Stimulated activated CD4-positive, alpha-beta T cell treated with anti-CD3 and anti-CD28 coated beads, Interleukin-1b, Interleukin-23, amount 100 ng/mL, for 4 hours (primary cell): Measurements from ENCODE around the gene PTPRG.

Source experiments
- DNase-seq, 2 donors: peaks; one replicate each; pipeline ENCODE4 v3.0.0-alpha.2; 2020; ENCODE audit warnings: low read depth in 2 of 2

The PTPRG gene

DNA sequence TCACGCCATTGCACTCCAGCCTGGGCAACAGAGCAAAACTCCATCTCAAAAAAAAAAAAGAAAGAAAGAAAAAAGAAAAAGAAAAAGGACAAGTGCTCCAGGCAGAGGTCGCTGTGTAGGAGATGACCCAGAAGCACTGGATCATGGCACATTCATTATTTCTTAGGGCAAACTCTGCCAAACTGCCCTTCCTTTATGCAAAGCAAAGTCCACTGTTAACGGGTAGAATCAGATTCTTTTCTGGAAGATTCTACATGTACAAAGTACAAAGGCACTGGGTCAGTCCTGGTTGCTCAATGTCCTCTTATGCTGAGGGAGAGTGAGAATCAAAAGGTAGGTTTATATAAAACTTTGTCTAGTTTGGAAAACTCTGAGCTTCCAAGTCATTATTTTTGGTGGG is 667.1 kb downstream of the PTPRG start:
- no peak for DNase-seq

DNA sequence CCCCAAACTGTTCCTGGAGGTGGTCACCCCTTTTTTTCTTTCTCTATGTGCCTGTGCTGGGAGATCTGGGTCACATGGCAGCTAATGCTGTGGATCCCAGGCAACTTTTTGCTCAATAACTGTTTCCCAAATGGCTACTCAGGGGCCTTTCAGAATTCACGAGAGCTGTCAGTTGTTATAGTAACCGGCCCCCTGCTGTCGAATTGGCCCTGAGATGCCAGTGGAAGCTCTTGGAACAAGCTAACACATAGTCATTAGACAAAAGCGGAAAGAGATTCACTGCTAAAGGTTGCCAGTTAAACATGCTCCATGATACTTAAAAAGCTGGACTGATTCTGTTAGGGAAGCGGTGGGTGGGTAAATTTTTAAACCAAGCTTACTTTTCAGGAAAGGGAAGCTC is 667.8 kb downstream of the PTPRG start:
- no peak for DNase-seq

DNA sequence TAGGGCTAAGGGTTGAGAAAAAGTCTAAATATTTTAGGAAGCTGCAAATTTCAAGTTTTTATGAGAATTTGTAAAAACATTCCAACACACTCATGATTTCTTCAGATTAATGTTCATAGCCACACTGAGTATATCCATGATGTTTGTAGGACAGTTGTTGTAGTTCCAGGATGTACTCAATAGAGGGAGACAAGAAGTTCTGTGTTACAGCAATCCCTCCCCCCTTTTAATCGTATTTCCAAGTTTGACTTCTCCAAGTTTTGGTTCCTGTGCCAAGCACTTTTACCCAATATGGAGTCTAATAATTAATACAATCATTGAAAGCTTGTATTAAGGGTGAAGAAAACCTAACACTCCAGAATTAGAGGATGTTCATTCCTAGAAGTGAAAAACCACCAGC is 668.5 kb downstream of the PTPRG start:
- DNase-seq: no peak

DNA sequence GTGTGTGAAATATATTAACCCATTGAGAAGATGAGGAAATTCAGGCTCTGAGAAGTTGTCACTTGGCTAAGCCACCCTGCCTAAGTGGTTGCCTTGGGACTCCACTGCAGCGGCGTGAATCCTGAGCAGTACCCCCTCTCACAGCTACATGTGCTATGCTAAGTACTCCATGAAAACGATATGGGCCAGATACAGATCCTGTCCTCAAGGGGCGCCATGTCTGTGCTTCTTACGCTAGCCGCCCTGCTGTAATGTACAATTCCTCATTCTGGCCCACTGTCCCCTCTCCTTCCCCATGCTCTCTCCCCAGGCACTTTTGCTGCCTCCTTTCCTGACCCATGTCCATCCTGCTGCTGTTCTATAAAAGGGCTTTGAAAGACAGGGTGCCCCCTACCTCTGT is 671.7 kb downstream of the PTPRG start:
- DNase-seq: no peak

DNA sequence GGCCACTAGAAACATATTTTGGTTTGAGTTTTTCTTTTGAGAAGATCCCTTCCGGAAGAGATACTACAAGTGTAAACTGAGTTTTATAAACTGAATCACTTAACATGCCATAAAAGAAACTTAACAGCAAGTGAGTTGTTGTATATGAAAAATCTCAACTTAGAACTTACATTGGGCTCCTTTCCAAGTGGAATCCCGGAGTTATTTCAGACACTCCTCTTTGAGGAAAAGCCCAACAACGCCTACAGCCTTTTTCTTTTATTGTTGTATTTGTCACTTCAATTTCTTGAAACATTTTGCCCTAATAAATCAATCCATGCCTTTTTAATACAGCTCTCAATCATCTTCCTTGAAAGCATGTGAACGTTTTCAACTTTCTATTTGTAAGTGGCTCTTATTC is 674.6 kb downstream of the PTPRG start:
- no peak for DNase-seq

DNA sequence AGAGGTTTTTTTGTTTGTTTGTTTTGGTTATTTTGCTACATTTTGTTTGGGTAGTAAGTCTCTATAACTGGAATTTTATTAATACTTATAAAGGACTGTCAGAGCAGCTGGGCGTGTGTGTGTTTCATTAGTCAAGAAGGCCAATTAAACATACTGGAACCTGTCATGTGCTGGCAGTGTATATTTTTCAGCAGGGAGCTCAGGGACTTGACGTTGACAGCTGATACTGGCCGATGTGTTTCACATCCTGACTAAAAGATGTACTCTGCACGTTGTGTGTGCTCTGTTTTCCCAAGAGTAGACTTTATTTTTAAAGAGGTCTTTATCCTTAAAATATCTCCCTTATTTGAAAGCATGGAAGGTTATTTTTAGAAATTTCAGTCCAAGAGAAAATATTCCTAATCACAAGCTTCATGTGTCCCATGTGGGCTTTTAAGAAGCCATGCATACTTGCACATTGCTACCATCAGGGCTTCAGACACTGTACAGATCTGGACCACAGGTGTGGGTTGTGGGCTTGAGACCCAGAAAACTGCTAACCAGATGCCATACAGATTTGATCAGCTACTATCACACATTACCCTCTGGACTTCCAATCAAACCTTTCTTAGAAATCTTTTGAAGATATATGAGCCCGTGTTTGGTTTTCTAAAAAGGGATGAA is 676.0 kb downstream of the PTPRG start:
- no peak for DNase-seq

DNA sequence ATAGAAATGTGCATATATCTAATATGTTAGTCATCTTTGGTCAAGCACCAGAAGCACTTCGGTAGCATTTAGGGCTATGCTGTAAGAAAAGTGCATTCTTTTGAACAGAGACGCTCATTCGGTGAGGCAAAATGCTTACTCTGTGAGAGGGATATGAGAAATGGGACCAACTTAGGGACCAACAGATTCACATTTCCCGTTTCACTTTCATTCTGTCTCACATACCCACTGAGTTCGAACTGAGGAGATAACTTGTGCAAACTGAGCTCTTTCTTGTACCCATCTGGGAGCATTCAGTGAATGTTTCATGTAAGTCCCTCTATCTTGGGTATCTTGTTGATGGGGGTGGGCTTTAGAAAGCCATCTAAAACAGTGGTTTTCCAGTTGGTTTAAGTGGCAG is 676.6 kb downstream of the PTPRG start:
- DNase-seq: no peak

DNA sequence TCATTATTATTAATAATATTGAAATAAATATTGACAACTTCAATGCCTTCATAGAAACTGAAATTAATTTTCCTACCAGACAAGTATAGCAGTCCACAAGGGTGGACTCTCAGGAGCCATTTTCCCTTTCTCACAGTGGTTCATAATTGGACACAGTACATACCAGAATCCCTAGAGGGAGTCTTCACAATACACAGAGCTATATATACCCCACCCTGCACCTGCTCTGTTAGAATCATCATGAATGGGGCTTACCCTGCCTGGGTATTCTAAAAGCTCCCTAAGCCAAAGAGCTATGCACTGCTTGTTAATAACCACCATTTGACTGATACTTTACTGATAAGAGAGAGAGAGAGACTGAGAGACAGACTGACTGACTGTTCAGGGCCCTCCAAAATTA is 677.1 kb downstream of the PTPRG start:
- DNase-seq: no peak

DNA sequence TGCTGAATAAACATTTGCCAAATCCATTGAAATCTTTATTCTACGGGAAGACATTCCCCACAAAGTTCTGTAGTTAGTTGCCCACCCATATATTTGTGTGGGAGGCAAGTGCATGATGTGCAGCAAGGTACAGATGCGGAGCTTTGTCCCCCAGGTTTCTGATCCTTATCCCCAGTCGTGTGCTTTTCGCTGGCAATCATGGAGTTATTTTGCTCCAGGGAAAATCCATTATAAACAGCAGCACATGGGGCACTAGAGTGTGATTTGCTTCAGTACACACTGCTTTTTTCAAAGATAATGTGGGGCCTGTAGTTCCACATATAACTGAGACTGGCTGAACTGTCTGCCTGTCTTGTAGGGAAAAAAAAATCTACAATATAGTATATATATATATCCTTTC is 679.9 kb downstream of the PTPRG start:
- DNase-seq: no peak

DNA sequence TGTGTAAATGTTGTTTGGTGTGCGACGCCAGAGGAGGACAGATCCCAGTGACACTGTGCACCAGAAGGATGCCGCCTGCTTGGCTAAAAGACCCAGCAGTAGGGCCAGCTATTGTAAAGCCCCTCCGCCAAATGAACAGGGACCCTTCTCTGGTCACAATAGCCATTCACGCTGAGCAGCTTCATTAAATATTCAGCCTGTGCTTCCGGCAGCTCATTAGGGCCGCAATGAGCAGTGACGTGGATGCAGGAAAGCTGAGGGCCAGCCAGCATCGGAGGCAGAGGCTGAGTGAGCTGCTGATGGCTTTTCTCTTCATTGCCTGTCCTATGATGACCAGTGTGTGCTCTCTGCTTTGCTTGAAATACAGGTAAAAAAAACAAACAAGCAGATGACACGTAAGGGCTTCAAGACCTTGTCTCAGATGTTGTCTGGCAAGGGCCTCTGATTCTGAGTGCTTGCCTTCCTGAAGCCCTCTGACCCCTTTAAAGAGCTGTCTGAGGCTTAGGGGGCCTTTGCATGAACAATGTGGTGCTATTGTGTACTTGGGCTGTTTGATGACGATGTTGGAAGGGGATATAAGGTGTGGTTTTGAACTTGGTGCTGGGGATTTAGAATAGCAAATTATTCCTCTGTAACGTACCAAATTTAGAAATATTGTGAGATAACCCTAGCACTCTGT is 681.6 kb downstream of the PTPRG start:
- DNase-seq: no peak

DNA sequence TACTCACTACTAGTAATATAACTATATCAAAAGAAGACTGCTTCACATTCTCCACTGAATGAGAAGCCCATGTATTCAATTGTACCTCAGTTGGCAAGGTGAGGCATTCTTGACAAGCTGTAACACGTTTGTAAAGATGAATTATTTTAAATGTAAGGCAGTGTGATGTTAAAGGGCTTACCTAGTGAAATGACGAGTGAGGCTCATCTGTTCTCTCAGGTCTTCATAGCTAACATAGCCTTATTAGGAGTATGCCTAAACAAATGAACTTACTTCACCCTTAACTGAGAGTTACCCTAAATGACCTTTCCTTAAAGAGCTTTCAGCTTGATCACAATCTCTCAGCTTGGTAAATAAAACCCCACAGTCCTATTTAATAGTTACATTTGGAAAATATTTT is 684.7 kb downstream of the PTPRG start:
- DNase-seq: no peak

DNA sequence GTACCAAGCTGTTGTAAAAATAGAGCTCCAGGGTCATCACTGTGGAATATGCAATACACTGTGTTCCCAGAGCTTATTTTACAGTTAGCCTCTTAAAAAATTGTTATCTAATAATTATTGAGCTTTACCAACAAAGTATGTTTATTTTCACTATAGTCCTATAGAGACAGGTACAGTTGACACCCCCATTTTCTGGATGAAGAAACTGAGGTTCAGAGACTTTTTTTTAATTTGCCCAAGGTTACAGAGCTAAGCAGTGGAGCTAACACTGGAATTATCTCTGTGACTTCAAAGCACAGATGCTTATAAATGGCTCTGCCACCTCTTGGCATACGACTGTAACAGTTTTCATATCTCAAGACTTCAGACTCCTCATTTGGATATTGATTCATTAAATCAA is 685.6 kb downstream of the PTPRG start:
- DNase-seq: no peak

DNA sequence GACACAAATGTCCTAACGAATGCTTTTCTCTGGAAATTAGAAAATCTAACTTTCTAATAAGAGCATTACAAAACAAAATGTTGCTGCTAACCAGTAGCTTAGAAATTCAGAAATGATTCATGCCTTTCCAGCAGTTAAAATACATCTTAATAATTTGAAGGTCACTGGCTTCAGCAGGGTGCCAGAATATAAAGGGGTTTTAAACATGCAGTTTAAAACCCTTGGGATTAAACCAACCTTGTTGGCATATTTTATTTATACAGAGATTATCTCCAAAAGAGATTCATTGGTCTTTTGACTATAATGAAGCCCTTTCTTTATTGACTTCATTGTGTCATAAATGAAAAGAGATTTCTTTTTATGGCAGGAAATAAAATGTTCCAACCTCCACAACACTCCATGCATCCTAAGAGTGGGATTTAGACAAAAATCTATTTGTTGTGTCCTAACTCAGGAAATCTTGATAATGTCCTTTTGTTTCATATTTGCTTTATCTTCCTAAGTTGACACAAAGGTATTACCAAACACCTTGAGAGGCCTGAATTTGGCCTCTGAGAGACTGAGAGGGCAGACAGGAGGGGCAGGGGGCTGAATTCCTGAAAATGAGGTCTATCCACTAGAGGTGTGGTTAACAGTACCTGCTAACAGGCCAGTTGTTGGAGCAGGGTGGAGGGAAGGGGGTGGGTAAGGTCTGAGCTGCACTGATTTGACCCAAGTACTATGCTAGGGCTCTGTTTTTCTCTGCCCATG is 687.5 kb downstream of the PTPRG start:
- no peak for DNase-seq

DNA sequence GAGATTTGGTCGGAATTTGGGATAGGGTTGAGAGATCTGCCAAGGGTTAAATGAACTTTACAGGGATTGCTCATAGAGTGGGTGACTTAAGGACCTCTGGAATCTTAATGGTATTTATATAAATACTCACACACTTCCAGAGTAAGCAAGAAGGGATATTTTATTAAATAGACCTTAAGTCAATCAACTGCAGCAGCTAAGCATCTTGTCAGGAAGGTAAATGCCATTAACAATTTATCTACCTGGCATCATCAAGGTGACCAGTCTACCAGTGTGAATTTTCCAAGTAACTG is 688.1 kb downstream of the PTPRG start:
- no peak for DNase-seq

DNA sequence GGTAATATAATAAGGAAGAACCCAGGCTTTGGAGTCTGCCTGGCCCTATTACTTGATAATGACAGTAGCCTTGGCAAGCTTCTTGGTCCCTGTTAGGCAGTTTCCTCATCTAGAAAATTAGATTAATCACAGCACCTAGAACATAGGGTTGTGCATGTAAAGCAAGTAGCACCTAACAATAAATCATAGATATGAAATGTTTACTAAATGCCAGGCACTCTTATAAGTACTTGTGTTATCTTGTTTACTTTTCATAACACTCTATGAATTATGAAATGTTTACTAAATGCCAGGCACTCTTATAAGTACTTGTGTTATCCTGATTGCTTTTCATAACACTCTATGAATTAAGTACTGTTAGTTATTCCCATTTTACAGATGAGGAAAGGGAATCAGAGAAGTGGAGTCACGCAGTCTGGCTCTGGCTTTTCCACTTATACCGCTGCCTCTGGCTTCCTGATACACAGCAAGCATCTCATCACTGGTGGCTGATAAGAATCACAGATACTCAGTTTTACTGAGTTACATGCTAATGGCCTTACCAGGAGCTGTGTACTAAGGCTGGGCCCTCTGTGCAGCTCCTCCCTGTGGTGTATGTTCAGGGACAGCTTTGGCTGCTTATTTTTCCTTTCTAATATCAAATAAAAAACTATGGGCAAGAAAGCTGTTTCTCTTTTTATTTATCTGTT is 688.6 kb downstream of the PTPRG start:
- DNase-seq: no peak

DNA sequence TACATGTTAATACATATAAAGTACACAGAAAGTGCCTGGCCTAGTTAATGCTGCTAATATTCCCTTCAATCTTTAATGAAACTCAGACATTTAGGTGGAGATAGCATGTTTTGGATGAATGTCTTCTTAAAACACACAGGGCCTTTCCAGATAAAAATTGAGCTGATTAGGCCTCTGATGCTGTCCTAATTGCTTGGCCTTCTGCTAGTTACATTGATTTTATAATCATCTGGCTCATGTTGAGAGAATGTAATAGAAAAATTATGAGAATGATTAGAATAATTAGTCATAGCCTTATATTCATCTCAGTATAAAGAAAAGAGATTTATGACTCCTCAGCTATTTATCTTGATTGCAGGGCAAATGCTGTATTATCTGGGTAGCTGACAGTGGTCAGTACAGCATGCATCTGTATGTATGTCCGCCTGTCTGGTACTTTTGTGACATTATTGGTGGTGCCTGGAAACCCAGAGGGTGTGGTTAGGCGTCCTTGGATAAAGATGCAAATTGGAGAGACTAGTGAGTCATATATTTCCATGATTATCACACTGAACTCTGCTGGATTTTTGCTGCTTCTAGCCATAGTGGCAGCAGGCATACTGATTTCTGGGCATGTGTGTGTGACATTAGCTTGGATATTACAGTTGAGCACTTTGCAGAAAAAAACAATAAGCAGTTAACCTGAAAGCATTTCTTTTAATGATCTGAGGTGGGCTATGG is 691.2 kb downstream of the PTPRG start:
- no peak for DNase-seq

DNA sequence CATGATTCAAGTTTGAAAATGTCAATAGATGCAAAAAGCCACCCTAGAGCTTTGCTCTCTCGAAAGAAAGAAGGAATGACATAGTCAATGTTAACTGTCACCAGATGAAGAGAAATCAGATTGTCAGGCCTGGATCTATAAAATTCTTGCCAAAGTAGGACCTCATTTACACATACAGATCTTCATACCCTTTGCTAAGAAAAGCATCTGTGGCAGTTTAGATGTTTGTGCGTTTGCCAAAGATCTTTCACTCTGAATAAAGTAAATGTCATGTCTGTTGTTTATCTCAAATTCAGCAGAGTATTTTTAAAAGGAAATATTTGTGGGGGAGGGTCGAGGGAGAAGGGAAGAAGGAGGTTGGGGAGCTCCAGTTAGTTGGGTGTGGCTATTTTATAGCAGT is 692.6 kb downstream of the PTPRG start:
- DNase-seq: no peak

DNA sequence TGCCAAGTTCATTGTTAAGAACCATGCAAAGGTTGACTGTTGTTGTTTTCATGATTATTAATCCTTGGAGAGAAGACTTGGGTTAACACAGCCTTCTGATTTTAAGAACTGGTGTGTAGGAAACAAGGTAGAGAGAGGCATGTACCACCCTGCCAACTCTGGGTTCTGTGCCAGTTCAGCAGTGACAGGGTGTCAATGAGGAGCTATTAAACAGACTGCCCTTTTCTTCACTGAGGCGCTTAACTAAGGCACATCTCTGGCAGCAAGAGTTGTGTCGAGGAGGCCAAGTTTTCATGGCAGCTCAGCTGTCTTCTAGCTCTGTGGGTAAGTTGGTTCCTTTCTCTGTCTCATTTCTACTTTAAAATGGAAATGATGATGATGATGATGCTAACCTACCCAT is 694.4 kb downstream of the PTPRG start:
- DNase-seq: no peak

DNA sequence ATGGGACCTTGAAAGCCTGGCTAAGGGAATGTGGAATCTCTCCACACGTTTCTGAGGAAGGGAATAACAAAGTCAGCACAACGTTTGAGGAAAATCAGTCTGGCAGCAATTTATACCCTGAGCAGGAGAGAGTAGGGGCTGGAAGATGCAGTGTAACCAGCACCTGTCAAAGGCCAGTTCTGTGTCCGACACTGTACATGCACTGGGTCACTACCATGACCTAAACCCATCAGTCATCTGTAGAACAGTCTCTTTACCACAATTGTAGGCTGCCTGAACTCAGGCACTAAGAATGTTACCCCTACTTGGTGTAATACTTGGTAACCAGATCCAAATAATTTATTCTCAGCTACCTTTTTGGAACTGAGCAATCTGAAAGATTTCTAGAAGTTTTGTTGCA is 698.6 kb downstream of the PTPRG start:
- DNase-seq: no peak

DNA sequence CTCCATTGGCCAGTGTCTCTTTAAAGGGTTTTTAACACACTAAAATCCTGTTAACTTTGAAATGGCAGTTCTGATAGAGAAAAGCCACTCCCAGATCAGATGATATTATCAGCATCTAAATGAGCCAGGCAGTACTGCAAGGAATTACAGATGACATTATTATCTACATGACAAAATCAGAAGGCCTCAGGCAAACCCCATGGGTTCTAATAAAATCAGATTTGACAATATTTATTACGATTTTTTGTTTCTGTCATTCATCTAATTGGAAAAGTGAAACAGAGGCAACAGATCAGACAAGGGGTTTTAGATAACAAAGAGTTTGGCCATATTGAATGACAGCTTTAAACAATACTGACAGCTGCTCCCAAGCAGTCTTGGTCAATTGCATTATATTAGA is 699.3 kb downstream of the PTPRG start:
- DNase-seq: no peak

DNA sequence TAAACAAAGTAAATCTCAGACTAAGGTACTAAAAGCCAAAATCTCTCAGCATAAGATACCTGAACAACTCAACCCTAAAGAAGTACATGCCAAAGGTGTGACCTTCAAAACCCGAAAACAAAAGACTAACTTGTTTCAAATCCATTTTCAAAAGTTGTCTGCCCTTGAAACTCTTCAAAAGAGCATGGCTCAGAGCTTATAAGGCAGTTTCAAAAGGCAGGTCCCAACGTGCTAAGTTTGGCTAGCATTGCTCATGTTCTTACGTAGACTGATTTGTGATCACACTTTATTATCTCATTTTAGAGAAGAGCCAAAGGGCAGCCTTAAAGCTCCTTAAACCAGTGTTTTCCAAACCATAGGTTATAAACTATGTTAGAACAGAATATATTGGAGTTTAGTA is 699.8 kb downstream of the PTPRG start:
- no peak for DNase-seq

DNA sequence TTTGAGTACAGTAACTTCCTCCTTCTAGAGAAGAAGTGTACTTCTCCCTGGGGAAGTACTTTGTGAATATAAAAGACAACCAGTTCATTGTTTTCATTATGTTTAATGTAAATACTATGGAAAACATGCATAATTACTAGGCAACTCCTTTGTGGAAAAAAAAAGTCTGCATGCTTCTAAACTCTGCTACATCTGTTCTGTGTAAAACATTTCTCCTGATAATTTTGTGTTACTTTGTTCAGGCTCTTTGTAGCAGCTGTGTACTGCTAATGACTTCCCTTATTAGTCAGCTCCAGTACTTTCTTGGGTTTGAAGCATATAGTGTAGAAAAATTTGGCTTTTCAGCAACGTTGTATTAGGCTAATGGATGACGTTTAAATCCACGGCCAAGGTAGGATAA is 700.4 kb downstream of the PTPRG start:
- DNase-seq: no peak
